ENCODE data around the gene ADAM29. TPM values are rescaled to one million over a fixed set of nuclear protein-coding genes. Genes with fewer than 3 reads are reported as not detected.

ADAM29 gene
- total RNA-seq, 1 donor from 2014 or later = not detected

DNA sequence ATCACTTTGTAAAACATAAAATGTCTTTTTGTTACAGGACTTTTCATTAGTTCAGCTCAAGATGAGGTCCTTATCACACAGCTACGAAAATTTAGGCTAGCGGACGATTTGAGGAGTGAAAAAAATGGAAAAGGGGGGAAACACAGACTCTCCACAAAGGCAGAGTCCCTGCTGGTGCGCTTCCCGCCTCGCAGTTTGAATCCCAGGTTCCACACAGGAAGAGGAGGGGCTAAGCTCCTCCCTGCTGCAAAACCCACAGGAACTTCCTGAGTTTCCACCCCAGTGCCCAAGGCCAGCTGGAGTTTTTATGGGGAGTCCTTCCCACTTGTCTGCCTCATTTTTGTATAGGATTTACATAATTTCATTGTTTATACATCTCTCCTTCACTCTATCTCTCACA is 11.2 kb downstream of the ADAM29 start:
- no peak overlapping the region for H3K27ac Mint-ChIP-seq (ENCODE audit: unreplicated experiment)
- H3K27me3 Mint-ChIP-seq (ENCODE audit: low read depth) = peaks cover 10% of the 10 kb centered on the region
- H3K4me1 Mint-ChIP-seq (ENCODE audit: low read depth) = no peaks in the 10 kb centered on the region
- TF ChIP-seq, protein P1, sequence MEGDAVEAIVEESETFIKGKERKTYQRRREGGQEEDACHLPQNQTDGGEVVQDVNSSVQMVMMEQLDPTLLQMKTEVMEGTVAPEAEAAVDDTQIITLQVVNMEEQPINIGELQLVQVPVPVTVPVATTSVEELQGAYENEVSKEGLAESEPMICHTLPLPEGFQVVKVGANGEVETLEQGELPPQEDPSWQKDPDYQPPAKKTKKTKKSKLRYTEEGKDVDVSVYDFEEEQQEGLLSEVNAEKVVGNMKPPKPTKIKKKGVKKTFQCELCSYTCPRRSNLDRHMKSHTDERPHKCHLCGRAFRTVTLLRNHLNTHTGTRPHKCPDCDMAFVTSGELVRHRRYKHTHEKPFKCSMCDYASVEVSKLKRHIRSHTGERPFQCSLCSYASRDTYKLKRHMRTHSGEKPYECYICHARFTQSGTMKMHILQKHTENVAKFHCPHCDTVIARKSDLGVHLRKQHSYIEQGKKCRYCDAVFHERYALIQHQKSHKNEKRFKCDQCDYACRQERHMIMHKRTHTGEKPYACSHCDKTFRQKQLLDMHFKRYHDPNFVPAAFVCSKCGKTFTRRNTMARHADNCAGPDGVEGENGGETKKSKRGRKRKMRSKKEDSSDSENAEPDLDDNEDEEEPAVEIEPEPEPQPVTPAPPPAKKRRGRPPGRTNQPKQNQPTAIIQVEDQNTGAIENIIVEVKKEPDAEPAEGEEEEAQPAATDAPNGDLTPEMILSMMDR (IDR thresholded peaks at IDR 0.05) = no peak
- H3K9me3 Mint-ChIP-seq (ENCODE audit: low read depth) = peaks cover 4% of the 10 kb centered on the region
- no peaks in the 10 kb centered on the region for H3K36me3 Mint-ChIP-seq (ENCODE audit: low read depth)
- H3K4me3 Mint-ChIP-seq (ENCODE audit: unreplicated experiment) = no peak overlapping the region
- DNase-seq (ENCODE audit: low spot score) = no peak

DNA sequence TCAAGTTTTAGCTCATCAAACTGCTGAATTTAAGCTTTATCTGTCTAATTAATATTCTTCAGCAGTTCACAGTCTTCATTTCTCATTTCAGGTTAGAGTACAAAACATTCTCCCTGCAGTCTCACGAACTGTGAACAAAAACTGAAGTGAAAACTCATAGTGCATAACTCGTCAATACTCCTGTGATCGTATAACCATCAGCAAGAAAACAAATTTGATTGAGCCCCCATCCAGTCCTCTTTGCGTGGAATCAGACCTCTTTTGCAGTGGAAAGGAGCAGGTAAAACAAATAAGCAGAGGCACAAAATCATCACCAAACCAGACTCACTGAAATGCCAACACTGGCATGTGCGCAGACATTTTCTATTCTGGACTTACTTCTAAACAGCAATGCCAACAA is 12.7 kb downstream of the ADAM29 start:
- no peak overlapping the region for H3K27ac Mint-ChIP-seq (ENCODE audit: unreplicated experiment)
- no peaks in the 10 kb centered on the region for H3K4me1 Mint-ChIP-seq (ENCODE audit: low read depth)
- peaks cover 7% of the 10 kb centered on the region for H3K27me3 Mint-ChIP-seq (ENCODE audit: low read depth)
- TF ChIP-seq, protein P1 (IDR thresholded peaks at IDR 0.05) = no peak
- H3K36me3 Mint-ChIP-seq (ENCODE audit: low read depth) = no peaks in the 10 kb centered on the region
- no peak overlapping the region for H3K4me3 Mint-ChIP-seq (ENCODE audit: unreplicated experiment)
- H3K9me3 Mint-ChIP-seq (ENCODE audit: low read depth) = peaks cover 4% of the 10 kb centered on the region
- DNase-seq (ENCODE audit: low spot score) = no peak

DNA sequence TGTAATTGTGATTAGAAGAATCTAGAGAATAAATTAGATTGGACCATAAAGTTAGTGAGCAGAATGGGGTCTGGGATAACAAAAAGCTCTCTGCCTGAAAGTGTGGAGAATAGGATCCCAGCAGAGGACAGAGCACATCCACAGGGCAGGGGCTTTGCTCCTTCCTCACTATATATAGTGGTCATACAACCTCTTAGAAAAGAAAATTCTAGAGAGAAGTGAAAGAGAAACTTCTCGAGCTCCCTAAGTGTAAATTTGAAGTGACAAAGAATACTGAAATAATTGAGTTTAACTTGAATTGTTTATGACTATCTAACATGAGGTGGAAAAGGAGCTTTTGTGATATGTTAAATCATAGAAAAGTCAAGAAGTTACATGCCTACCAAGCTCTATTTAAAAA is 14.9 kb downstream of the ADAM29 start:
- no peak for DNase-seq (ENCODE audit: low spot score)
- Mint-ChIP-seq H3K27me3 (ENCODE audit: low read depth) (peaks cover 8% of the 10 kb centered on the region), H3K36me3 (ENCODE audit: low read depth) (no peaks in the 10 kb centered on the region), H3K27ac (ENCODE audit: unreplicated experiment) (no peak overlapping the region), H3K4me3 (ENCODE audit: unreplicated experiment) (no peak overlapping the region), H3K4me1 (ENCODE audit: low read depth) (no peaks in the 10 kb centered on the region), H3K9me3 (ENCODE audit: low read depth) (peaks cover 4% of the 10 kb centered on the region)
- TF ChIP-seq, protein P1 (IDR thresholded peaks at IDR 0.05) = no peak

DNA sequence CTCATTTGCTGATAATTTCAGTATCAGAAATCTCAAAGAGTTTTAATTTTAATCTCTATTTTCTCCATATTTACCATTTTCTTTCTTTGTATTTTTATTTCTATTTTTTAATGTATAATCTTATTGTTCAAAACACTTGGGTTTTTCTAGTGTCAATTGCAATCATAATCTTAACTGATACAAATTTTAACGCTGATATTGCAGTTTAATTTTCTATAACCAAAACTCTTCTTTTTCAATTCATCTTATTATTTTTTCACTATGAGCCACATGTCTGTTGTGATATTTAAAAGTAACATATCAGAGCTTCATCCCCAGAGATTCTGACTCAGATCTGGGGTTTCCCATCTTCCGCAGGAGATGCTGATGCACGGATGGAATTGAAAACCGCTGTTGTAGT is 16.2 kb downstream of the ADAM29 start:
- H3K9me3 Mint-ChIP-seq (ENCODE audit: low read depth) = peaks cover 4% of the 10 kb centered on the region
- H3K4me1 Mint-ChIP-seq (ENCODE audit: low read depth) = no peaks in the 10 kb centered on the region
- TF ChIP-seq, protein P1 (IDR thresholded peaks at IDR 0.05) = no peak
- no peak overlapping the region for H3K4me3 Mint-ChIP-seq (ENCODE audit: unreplicated experiment)
- H3K36me3 Mint-ChIP-seq (ENCODE audit: low read depth) = no peaks in the 10 kb centered on the region
- peaks cover 15% of the 10 kb centered on the region for H3K27me3 Mint-ChIP-seq (ENCODE audit: low read depth)
- H3K27ac Mint-ChIP-seq (ENCODE audit: unreplicated experiment) = no peak overlapping the region
- DNase-seq (ENCODE audit: low spot score) = no peak

DNA sequence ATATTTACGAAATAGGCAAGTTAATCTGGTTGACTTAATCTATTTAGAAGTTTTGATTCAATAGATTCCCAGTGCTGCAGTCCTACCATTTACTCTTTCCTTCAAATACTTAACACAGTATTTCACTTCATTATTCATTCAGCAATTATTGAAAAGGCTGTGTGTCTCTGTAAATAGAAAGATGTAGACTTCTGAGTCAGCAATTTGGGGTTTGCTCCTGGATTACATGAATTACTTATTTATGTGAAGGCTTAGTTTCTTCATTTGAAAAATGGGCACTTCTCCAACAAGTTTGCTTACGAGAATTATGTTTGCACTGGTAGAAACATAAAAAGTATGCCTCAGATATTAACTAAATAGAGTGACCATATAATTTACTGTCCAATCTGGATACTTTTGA is 17.4 kb downstream of the ADAM29 start:
- Mint-ChIP-seq H3K4me1 (ENCODE audit: low read depth) (no peaks in the 10 kb centered on the region), H3K27me3 (ENCODE audit: low read depth) (peaks cover 17% of the 10 kb centered on the region), H3K4me3 (ENCODE audit: unreplicated experiment) (no peak overlapping the region), H3K27ac (ENCODE audit: unreplicated experiment) (no peak overlapping the region), H3K9me3 (ENCODE audit: low read depth) (peaks cover 4% of the 10 kb centered on the region), H3K36me3 (ENCODE audit: low read depth) (no peaks in the 10 kb centered on the region)
- TF ChIP-seq, protein P1 (IDR thresholded peaks at IDR 0.05) = no peak
- DNase-seq (ENCODE audit: low spot score) = no peak
